ENCODE measurements around the gene KIF1A. TPM values are rescaled to one million over a fixed set of nuclear protein-coding genes. Genes with fewer than 3 reads are reported as not detected.

The KIF1A gene
- total and polyA plus RNA-seq, 3 experiments from 2014 or later: 1.6 to 1.8 TPM; not detected in 1

DNA sequence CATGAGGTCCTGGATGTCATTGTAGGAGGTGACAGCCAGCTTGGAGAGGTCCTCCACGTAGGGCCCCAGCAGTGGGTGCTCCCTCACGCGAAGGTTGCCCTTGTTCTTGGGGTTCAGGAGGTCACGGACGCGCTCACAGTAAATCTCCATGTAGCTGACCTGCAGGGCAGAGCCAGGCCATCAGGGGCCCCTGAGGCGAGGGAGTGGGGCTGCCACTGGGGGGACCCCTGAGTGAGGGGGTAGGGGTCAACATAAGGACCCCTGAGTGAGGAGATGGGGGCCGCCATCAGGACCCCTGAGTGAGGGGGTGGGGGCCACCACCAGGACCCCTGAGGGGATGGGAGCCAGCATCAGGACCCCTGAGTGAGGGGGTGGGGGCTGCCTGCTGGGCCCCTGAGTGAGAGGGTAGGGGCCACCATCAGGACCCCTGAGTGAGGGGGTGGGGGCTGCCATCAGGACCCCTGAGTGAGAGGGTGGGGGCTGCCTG lies 33.6 kb downstream of the KIF1A start:
- Histone ChIP-seq H3K4me3 (ENCODE audit: low read length) (no peak overlapping the region), H3K27ac (ENCODE audit: low read depth, low read length) (no peak overlapping the region), H3K36me3 (ENCODE audit: insufficient read depth, low read length) (no peaks in the 10 kb centered on the region), H3K27me3 (ENCODE audit: insufficient read depth, low read length, poor library complexity, severe bottlenecking) (no peaks in the 10 kb centered on the region), H3K9me3 (ENCODE audit: low read length) (no peaks in the 10 kb centered on the region), H3K4me1 (ENCODE audit: insufficient read depth, low read length) (no peaks in the 10 kb centered on the region)
- Mint-ChIP-seq H3K4me3 (no peak overlapping the region), H3K36me3 (no peaks in the 10 kb centered on the region), H3K9me3 (no peaks in the 10 kb centered on the region), H3K27ac (no peak overlapping the region), H3K27me3 (peaks cover 5 to 13% of the 10 kb centered on the region in 2 donors), H3K4me1 (no peaks in the 10 kb centered on the region)
- CTCF ChIA-PET: no interaction called here
- POLR2A ChIA-PET: no interaction called here
- peak in 1 of 5 donors; percentile 39 for DNase-seq

DNA sequence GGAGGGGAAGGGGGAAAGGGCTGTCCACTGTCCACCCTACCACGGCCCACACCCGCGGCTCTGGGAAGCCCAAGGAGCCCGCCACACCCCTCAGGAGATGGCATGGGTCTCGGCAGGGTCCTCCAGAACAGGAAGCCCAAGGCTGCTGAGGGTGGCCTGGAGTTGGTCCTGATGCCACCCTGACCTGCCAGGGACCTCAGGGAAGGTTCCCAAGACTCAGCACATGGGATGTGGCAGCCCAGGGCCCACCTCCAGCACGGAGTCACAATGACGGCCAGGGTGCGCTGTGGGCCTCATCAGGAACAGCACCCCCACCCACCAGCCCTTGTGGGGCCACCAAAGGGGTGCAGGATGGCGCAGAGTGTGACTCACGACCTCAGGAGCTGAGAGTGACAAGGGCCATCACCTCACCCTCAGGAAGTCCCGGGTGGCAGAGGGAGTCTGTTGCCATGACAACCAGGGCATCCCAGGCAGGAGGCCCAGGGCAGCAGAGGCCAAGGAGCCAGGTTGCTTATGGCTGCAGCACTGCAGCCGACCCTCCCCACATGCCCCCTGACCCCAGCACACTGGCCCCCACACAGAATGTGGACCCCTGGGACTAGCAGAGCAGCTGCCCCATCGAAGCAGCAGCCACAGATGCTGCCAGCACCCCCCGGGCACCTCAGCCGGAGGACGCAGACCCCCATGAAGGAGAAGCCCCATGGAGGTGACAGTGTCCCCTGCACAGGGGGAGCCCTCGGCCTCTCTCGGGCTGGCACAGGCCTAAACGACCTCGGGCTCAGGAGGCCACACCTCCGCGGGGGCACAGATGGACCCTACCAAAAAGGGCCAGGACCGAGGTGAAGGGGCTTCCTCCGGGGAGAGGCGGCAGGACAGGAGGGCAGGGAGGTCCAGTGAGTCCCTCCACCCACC lies 34.3 kb downstream of the KIF1A start:
- no peaks in the 10 kb centered on the region for H3K4me1 ChIP-seq (ENCODE audit: insufficient read depth, low read length)
- no peaks in the 10 kb centered on the region for H3K27me3 ChIP-seq (ENCODE audit: insufficient read depth, low read length, poor library complexity, severe bottlenecking)
- Mint-ChIP-seq H3K4me1 (no peaks in the 10 kb centered on the region), H3K9me3 (no peaks in the 10 kb centered on the region), H3K27me3 (peaks cover 5 to 13% of the 10 kb centered on the region in 2 donors), H3K4me3 (peak overlapping the region in 1 of 7 donors; percentile 72), H3K36me3 (no peaks in the 10 kb centered on the region), H3K27ac (no peak overlapping the region)
- no peak overlapping the region for H3K27ac ChIP-seq (ENCODE audit: low read depth, low read length)
- peak in 1 of 5 donors; percentile 33 for DNase-seq
- POLR2A ChIA-PET: no interaction called here
- H3K4me3 ChIP-seq (ENCODE audit: low read length): no peak overlapping the region
- CTCF ChIA-PET: no interaction called here
- H3K9me3 ChIP-seq (ENCODE audit: low read length): no peaks in the 10 kb centered on the region
- H3K36me3 ChIP-seq (ENCODE audit: insufficient read depth, low read length): no peaks in the 10 kb centered on the region

DNA sequence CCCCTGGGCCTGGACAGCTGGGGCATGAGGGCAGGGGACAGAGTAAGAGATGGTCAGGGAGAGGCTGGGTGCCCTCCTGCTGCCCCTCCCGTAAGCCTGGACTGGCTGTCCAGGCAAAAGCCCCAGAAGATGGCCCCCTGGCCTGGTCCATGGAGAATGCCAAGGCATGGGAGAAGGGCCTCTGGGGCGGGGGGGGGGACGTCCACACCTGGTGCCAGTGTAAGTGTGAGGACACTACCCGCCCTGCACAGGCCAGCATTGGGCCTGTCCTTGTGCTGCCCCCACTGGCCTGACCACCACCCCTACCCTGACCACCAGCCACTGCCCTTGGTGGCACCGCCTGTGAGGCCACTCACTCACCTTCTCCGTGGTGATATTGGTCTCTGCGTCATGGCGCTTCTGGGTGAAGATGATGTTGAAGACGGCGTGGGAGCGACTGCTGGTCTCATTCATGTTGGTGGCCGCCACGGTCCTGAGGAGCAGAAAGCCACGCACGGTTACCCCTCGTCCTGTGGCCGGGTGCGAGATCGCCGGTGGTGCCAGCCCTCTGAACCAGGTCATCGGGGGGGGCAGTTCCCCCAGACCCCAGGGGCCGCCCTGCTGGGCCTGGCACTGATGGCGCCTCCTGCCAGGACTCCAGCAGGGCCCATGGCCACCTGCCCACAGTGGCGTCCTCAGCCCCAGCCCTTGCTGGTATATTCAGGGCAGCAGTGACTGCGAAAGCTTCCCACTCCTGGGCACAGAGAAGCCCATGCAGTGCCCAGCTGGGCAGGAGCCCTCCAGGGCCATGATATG lies 35.2 kb downstream of the KIF1A start:
- ChIA-PET POLR2A (no interaction called here), CTCF (no interaction called here)
- DNase-seq: peak in 1 of 5 donors; percentile 46

DNA sequence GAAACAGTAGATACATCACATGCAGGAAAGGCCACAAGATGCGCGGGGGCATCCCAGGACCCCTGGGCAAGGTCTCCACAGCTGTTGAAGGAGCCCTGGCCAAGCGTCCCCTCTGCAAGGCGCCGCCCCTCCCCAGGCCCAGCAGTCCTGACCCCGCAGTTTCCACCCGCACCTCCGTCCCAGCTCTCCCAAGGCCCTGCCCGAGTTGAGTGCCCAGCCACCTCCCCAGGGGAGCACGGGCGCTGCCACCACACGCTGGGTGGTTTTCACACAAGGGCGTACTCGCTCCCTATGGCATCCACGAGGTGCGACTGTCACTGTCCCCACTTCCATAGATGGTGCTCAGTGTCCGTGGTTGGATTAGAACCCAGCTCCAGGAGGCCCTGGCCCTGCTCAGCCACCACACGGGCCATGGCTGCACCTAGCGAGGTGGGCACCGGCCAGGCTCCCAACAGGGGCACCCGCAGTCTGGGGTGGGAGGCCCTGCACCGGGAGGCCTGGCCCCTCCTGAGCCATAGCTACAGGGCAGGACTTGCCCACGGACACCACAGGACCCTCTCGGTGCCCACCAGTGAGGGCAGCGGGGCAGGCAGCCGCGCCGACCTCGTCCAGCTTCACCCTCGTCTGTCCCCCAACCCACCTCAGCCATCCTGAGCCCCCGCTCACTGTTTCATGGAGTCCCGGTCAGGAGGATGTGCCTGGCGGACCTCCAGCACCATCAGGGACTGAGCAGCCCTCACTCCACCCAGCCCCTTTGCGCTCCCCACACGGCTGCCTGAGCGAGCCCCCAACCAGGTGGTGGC lies 36.0 kb downstream of the KIF1A start:
- H3K4me1 Mint-ChIP-seq: no peaks in the 10 kb centered on the region
- Histone ChIP-seq H3K4me1 (ENCODE audit: insufficient read depth, low read length) (no peaks in the 10 kb centered on the region), H3K36me3 (ENCODE audit: insufficient read depth, low read length) (no peaks in the 10 kb centered on the region), H3K27ac (ENCODE audit: low read depth, low read length) (no peak overlapping the region), H3K4me3 (ENCODE audit: low read length) (no peak overlapping the region), H3K27me3 (ENCODE audit: insufficient read depth, low read length, poor library complexity, severe bottlenecking) (no peaks in the 10 kb centered on the region), H3K9me3 (ENCODE audit: low read length) (no peaks in the 10 kb centered on the region)
- ChIA-PET CTCF (no interaction called here), POLR2A (no interaction called here)
- H3K36me3 Mint-ChIP-seq: no peaks in the 10 kb centered on the region
- peaks cover 4 to 10% of the 10 kb centered on the region in 2 donors for H3K27me3 Mint-ChIP-seq
- DNase-seq: peak in 1 of 5 donors; percentile 35
- H3K27ac Mint-ChIP-seq: no peak overlapping the region
- no peaks in the 10 kb centered on the region for H3K9me3 Mint-ChIP-seq
- no peak overlapping the region for H3K4me3 Mint-ChIP-seq

More for the DNA sequence above, 35.2 kb downstream of the KIF1A start:
- Histone ChIP-seq H3K4me3 (ENCODE audit: low read length) (no peak overlapping the region), H3K36me3 (ENCODE audit: insufficient read depth, low read length) (no peaks in the 10 kb centered on the region), H3K9me3 (ENCODE audit: low read length) (no peaks in the 10 kb centered on the region), H3K27ac (ENCODE audit: low read depth, low read length) (no peak overlapping the region), H3K27me3 (ENCODE audit: insufficient read depth, low read length, poor library complexity, severe bottlenecking) (no peaks in the 10 kb centered on the region), H3K4me1 (ENCODE audit: insufficient read depth, low read length) (no peaks in the 10 kb centered on the region)
- H3K27me3 Mint-ChIP-seq: peaks cover 4 to 10% of the 10 kb centered on the region in 2 donors
- H3K27ac Mint-ChIP-seq: no peak overlapping the region
- H3K4me3 Mint-ChIP-seq: no peak overlapping the region
- no peaks in the 10 kb centered on the region for H3K4me1 Mint-ChIP-seq
- no peaks in the 10 kb centered on the region for H3K9me3 Mint-ChIP-seq
- H3K36me3 Mint-ChIP-seq: no peaks in the 10 kb centered on the region

DNA sequence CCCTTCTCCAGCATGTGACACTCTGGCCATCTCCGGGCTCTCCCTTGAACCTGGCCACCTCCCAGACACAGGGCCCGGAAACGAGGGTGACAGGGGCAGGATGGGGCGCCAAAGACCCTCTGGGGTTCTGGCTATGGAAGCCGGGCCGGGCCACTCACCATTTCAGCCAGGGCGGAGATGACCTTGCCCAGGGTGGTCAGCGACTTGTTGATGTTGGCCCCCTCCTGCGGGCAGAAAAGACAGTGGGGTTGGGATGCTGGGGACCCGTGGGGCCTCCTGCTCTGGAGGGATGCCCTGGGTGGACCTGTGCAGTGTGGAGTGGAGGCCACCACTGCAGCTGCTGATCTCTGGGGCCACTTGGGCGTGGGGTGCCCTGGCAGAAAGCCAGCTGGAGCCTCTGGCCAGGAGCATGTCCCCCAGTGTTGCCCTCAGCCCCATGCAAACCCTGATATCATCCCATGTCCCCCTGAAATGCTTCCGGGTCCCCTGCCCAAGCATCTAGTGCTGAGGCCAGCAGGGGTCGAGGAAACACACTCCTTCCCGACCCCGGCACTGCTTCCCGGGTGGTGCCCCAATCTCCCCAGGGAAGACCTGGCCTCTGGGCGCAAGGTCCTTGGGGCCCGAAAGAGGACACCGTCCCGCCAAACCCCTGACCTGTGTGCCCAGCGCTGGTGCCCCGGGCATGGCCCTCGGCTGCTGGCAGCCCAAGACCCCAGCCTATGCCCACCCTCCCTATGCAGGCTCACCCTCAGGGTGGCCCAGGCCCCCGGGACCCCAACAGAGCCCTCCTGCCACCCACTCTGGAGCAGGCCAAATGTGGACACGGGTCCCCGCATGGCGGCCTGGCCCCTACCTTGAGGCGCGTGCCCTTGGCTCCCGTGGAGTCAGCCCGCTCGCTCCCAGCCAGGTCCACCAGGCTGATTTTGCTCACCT lies 36.9 kb downstream of the KIF1A start:
- Histone ChIP-seq H3K9me3 (ENCODE audit: low read length) (no peaks in the 10 kb centered on the region), H3K27me3 (ENCODE audit: insufficient read depth, low read length, poor library complexity, severe bottlenecking) (no peaks in the 10 kb centered on the region), H3K4me1 (ENCODE audit: insufficient read depth, low read length) (no peaks in the 10 kb centered on the region), H3K27ac (ENCODE audit: low read depth, low read length) (no peak overlapping the region), H3K36me3 (ENCODE audit: insufficient read depth, low read length) (no peaks in the 10 kb centered on the region), H3K4me3 (ENCODE audit: low read length) (no peak overlapping the region)
- CTCF ChIA-PET: no interaction called here
- POLR2A ChIA-PET: no interaction called here
- Mint-ChIP-seq H3K27me3 (peaks cover 3% of the 10 kb centered on the region in 2 donors), H3K27ac (no peak overlapping the region), H3K4me3 (no peak overlapping the region), H3K36me3 (no peaks in the 10 kb centered on the region), H3K9me3 (no peaks in the 10 kb centered on the region), H3K4me1 (no peaks in the 10 kb centered on the region)
- peak in 1 of 5 donors; percentile 37 for DNase-seq

DNA sequence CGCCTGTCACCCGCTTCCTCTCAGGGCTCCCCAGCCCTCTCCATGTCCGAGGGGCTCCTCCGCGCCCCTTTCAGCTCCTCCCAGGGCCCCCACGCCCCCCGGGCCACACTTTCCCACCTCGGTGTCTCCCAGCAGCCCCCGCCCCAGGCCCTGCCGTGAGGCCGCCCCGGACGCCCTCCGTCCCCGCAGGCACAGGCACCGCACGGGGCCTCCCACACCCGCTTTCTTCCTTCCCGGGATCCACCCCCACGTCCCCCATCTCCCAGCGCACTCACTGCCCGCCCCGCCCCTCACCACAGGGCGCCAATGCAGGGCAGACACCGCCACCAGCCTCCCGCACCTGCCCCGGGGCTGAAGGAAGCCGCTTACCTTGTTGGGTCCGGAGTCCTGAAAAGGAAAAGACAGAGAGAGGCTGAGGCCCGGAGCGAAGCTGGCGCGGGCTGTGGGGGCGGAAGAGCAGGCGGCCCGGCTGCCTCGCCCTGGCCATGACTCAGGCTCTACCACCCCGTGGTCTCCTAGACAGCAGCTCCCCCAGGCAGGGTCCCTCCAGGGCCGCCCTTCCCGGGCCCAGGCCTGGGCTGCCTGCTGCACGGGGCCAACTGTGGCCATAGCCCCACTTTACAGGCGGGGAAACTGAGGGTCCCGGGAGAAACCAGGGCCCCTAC lies 37.7 kb downstream of the KIF1A start:
- H3K4me1 ChIP-seq (ENCODE audit: insufficient read depth, low read length): no peaks in the 10 kb centered on the region
- ChIA-PET POLR2A (no interaction called here), CTCF (no interaction called here)
- no peak overlapping the region for H3K4me3 ChIP-seq (ENCODE audit: low read length)
- peak overlapping the region in 1 of 8 donors; percentile 78 for H3K27ac Mint-ChIP-seq
- no peaks in the 10 kb centered on the region for H3K27me3 Mint-ChIP-seq
- H3K4me1 Mint-ChIP-seq: no peaks in the 10 kb centered on the region
- H3K27me3 ChIP-seq (ENCODE audit: insufficient read depth, low read length, poor library complexity, severe bottlenecking): no peaks in the 10 kb centered on the region
- no peaks in the 10 kb centered on the region for H3K36me3 ChIP-seq (ENCODE audit: insufficient read depth, low read length)
- no peak overlapping the region for H3K4me3 Mint-ChIP-seq
- H3K9me3 Mint-ChIP-seq: no peaks in the 10 kb centered on the region
- no peaks in the 10 kb centered on the region for H3K36me3 Mint-ChIP-seq
- DNase-seq: peak in 1 of 5 donors; percentile 39
- H3K27ac ChIP-seq (ENCODE audit: low read depth, low read length): no peak overlapping the region
- H3K9me3 ChIP-seq (ENCODE audit: low read length): no peaks in the 10 kb centered on the region
